Loucy (cell line): ENCODE data around the gene CADM2.

ENCODE experiments used
- H2AFZ ChIP-seq: fragments of 200-600 bp; sonication (generic); 2 replicates; pipeline ENCODE4 v1.6.0; 2016; ENCODE audit warnings: antibody characterized with exemption, mild to moderate bottlenecking, low read length, moderate library complexity
- H3F3A ChIP-seq: fragments of 200-600 bp; 2 replicates; pipeline ENCODE4 v1.6.0; 2016; ENCODE audit warnings: antibody characterized with exemption, low read depth, mild to moderate bottlenecking
- H3K27me3 ChIP-seq: fragments of 200-600 bp; sonication (generic); 2 replicates; pipeline ENCODE4 v1.6.1; 2014; ENCODE audit warnings: low read length, mild to moderate bottlenecking; ENCODE audit not compliant: insufficient read depth, poor library complexity, severe bottlenecking
- H3K36me3 ChIP-seq: fragments of 200-600 bp; sonication (generic); 2 replicates; pipeline ENCODE4 v1.6.1; 2016; ENCODE audit warnings: low read length; ENCODE audit not compliant: insufficient read depth
- H3K4me1 ChIP-seq: fragments of 200-600 bp; sonication (generic); 2 replicates; pipeline ENCODE4 v1.5.1; 2014; ENCODE audit warnings: low read length, mild to moderate bottlenecking; ENCODE audit not compliant: insufficient read depth, poor library complexity, severe bottlenecking
- H3K4me2 ChIP-seq: fragments of 200-600 bp; sonication (generic); 2 replicates; pipeline ENCODE4 v1.6.0; 2014; ENCODE audit warnings: antibody characterized with exemption, low read length, low read depth, mild to moderate bottlenecking; ENCODE audit not compliant: poor library complexity, severe bottlenecking
- H3K4me3 ChIP-seq: fragments of 200-600 bp; sonication (generic); 2 replicates; pipeline ENCODE4 v1.5.1; 2014; ENCODE audit warnings: low read length, mild to moderate bottlenecking, mixed read lengths; ENCODE audit not compliant: poor library complexity, severe bottlenecking
- H3K79me2 ChIP-seq: fragments of 200-600 bp; sonication (generic); 2 replicates; pipeline ENCODE4 v1.6.1; 2014; ENCODE audit warnings: low read length; ENCODE audit not compliant: insufficient read depth
- H3K9ac ChIP-seq: fragments of 200-600 bp; sonication (generic); 2 replicates; pipeline ENCODE4 v1.6.0; 2014; ENCODE audit warnings: mild to moderate bottlenecking, low read depth, low read length, moderate library complexity; ENCODE audit not compliant: poor library complexity, severe bottlenecking
- H3K9me2 ChIP-seq: fragments of 200-600 bp; sonication (generic); replicated peaks from 2 replicates; pipeline ENCODE4 v1.6.1; 2016; ENCODE audit warnings: low read depth, low read length, mixed read lengths
- H3K9me3 ChIP-seq: fragments of 200-600 bp; sonication (generic); 2 replicates; pipeline ENCODE4 v1.6.1; 2014; ENCODE audit warnings: mild to moderate bottlenecking, antibody characterized with exemption, low read length, low read depth; ENCODE audit not compliant: insufficient read depth
- H4K20me1 ChIP-seq: fragments of 200-600 bp; sonication (generic); 2 replicates; pipeline ENCODE4 v1.6.0; 2014; ENCODE audit warnings: antibody characterized with exemption, low read length, mild to moderate bottlenecking; ENCODE audit not compliant: insufficient read depth, poor library complexity, severe bottlenecking
- EZH2phosphoT487 ChIP-seq: fragments of 200-600 bp; IDR thresholded peaks from 2 replicates; pipeline ENCODE4 v1.6.1; 2018; ENCODE audit warnings: antibody characterized with exemption, mild to moderate bottlenecking, moderate library complexity, borderline replicate concordance
- TF ChIP-seq, protein P1 (sequence below): fragments of 200-600 bp; sonication (generic); conservative IDR thresholded peaks from 2 replicates; pipeline ENCODE4 v1.5.1; 2014; ENCODE audit warnings: mild to moderate bottlenecking, antibody characterized with exemption, low read length

CADM2 gene

DNA sequence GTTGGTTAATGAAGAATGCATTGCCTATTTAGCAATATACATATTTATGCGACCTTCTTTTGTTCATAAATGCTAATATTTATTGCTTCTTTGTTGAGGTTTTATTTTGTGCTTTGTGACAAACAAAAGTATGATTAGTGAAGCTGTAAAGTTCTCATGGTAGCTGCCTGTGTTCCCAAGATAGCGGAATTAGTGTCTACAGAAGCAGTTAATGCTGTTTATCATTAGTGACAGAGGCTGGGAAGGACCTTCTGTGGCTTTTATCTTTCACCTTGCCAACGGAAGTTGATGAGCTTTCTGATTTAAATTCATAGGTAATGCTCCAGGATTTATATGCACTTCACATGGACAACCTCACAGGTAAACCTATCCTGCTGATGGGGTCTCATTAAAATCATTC lies 418.3 kb downstream of the CADM2 start:
- Histone ChIP-seq H2AFZ (no peak overlapping the region), H3K27me3 (no peaks in the 10 kb centered on the region), H3K9me2 (no peaks in the 10 kb centered on the region), H3K9me3 (no peaks in the 10 kb centered on the region), H3F3A (no peaks in the 10 kb centered on the region), H3K4me1 (no peaks in the 10 kb centered on the region), H3K79me2 (no peaks in the 10 kb centered on the region), H3K9ac (no peak overlapping the region), H4K20me1 (no peaks in the 10 kb centered on the region), H3K36me3 (no peaks in the 10 kb centered on the region), H3K4me2 (no peak overlapping the region), H3K4me3 (no peak overlapping the region)
- no peak for TF ChIP-seq EZH2phosphoT487
- TF ChIP-seq, protein P1, sequence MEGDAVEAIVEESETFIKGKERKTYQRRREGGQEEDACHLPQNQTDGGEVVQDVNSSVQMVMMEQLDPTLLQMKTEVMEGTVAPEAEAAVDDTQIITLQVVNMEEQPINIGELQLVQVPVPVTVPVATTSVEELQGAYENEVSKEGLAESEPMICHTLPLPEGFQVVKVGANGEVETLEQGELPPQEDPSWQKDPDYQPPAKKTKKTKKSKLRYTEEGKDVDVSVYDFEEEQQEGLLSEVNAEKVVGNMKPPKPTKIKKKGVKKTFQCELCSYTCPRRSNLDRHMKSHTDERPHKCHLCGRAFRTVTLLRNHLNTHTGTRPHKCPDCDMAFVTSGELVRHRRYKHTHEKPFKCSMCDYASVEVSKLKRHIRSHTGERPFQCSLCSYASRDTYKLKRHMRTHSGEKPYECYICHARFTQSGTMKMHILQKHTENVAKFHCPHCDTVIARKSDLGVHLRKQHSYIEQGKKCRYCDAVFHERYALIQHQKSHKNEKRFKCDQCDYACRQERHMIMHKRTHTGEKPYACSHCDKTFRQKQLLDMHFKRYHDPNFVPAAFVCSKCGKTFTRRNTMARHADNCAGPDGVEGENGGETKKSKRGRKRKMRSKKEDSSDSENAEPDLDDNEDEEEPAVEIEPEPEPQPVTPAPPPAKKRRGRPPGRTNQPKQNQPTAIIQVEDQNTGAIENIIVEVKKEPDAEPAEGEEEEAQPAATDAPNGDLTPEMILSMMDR = no peak

DNA sequence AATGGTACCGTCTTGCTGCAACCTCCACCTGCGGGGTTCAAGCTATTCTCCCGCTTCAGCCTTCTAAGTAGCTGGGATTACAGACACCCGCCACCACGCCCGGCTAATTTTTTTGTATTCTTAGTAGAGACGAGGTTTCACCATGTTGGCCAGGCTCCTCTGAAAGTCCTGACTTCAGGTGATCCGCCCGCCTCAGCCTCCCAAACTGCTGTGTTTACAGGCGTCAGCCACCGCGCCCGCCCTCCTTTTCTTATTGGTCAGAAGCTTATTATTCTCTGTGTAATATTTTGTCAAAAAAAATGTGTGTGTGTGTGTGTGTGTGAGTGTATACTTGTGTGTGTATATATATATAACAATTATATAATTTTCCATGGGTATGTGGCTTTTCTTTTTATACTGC lies 425.6 kb downstream of the CADM2 start:
- H3K9me2 ChIP-seq = no peaks in the 10 kb centered on the region
- TF ChIP-seq, protein P1 = no peak
- TF ChIP-seq EZH2phosphoT487 = no peak
- H3F3A ChIP-seq = no peaks in the 10 kb centered on the region
- no peak overlapping the region for H3K4me3 ChIP-seq
- H3K4me2 ChIP-seq = no peak overlapping the region
- H3K79me2 ChIP-seq = no peaks in the 10 kb centered on the region
- no peaks in the 10 kb centered on the region for H3K27me3 ChIP-seq
- no peaks in the 10 kb centered on the region for H3K4me1 ChIP-seq
- peaks cover 2% of the 10 kb centered on the region for H4K20me1 ChIP-seq
- H2AFZ ChIP-seq = no peak overlapping the region
- no peaks in the 10 kb centered on the region for H3K36me3 ChIP-seq
- no peak overlapping the region for H3K9ac ChIP-seq
- no peaks in the 10 kb centered on the region for H3K9me3 ChIP-seq

DNA sequence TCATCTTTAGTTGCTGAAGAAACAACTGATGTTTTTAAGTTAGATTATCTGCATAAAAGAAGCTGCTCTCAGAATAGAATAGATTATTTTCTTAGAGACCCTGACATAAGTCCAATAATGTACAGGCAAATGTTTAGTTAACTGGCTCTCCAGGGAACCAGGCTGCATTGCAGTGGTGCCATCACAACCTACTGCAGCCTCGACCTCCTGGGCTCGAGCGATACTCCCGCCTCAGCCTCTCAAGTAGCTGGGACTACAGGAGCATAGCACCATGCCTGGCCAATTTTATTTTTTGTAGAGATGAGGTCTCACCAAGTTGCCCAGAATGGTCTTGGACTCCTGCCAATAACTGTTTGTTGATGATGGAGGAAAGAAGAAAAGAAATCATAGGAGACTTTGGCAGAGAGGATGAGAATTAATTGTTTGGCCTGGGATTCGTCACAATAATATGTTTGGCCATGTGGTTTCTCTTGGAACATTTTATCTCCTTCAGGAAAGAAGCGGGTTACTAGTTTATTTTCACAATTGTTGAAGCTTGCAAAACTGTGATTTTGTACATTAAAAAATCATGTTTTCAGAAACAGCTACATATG lies 429.2 kb downstream of the CADM2 start:
- Histone ChIP-seq H3K27me3 (no peaks in the 10 kb centered on the region), H3F3A (no peaks in the 10 kb centered on the region), H3K9me3 (no peaks in the 10 kb centered on the region), H4K20me1 (no peaks in the 10 kb centered on the region), H3K4me2 (no peak overlapping the region), H3K9ac (no peak overlapping the region), H2AFZ (no peak overlapping the region), H3K4me3 (no peak overlapping the region), H3K36me3 (no peaks in the 10 kb centered on the region), H3K9me2 (no peaks in the 10 kb centered on the region), H3K79me2 (no peaks in the 10 kb centered on the region), H3K4me1 (no peaks in the 10 kb centered on the region)
- TF ChIP-seq EZH2phosphoT487 = no peak
- TF ChIP-seq, protein P1 = no peak
